Trophoblast cell (in vitro differentiated cells and primary cell): ENCODE data around the gene EEF1A1.
"Not testable (repeated sequence)": the region's sequence is repeated elsewhere in the genome, so short reads cannot be mapped to it uniquely, and the experiment has no call there.

Experiments used
- DNase-seq, 2 donors: peaks; one replicate each; pipeline ENCODE4 v3.0.0-alpha.2; 2016
- H2AFZ ChIP-seq: 2 replicates; pipeline ENCODE4 v1.6.1; 2013; ENCODE audit warnings: low read length, moderate library complexity, mild to moderate bottlenecking; ENCODE audit not compliant: insufficient read depth, poor library complexity
- H2AK5ac ChIP-seq: 2 replicates; pipeline ENCODE4 v1.6.1; 2013; ENCODE audit warnings: mild to moderate bottlenecking, low read length
- H2BK120ac ChIP-seq: 2 replicates; pipeline ENCODE4 v1.6.1; 2013; ENCODE audit warnings: low read length, mild to moderate bottlenecking, moderate library complexity; ENCODE audit not compliant: insufficient read depth, poor library complexity
- H2BK12ac ChIP-seq: 2 replicates; pipeline ENCODE4 v1.6.1; 2013; ENCODE audit warnings: mild to moderate bottlenecking, low read length, moderate library complexity
- H2BK5ac ChIP-seq: 2 replicates; pipeline ENCODE4 v1.6.1; 2013; ENCODE audit warnings: low read length, low read depth, moderate library complexity, mild to moderate bottlenecking; ENCODE audit not compliant: poor library complexity
- H3K14ac ChIP-seq: 2 replicates; pipeline ENCODE4 v1.6.1; 2013; ENCODE audit warnings: mild to moderate bottlenecking, low read length
- H3K18ac ChIP-seq: 2 replicates; pipeline ENCODE4 v1.6.1; 2013; ENCODE audit warnings: mild to moderate bottlenecking, low read length
- H3K23ac ChIP-seq: 2 replicates; pipeline ENCODE4 v1.6.1; 2013; ENCODE audit warnings: low read length
- H3K27ac ChIP-seq: 2 replicates; pipeline ENCODE4 v1.5.1; 2013; ENCODE audit warnings: low read depth, mild to moderate bottlenecking, inconsistent platforms, low read length, moderate library complexity
- H3K27me3 ChIP-seq: 2 replicates; pipeline ENCODE4 v1.6.1; 2013; ENCODE audit warnings: inconsistent platforms, mild to moderate bottlenecking, low read length, moderate library complexity; ENCODE audit not compliant: insufficient read depth
- H3K36me3 ChIP-seq, 2 experiments: 1 replicate in 1 of 2; 2 replicates in 1 of 2; pipeline ENCODE4 v1.6.1; 2013; ENCODE audit warnings: low read length in 2 of 2, mild to moderate bottlenecking in 2 of 2, moderate library complexity in 1 of 2; ENCODE audit not compliant: insufficient read depth in 2 of 2, control insufficient read depth in 1 of 2
- H3K4ac ChIP-seq: 2 replicates; pipeline ENCODE4 v1.6.1; 2013; ENCODE audit warnings: low read depth, mild to moderate bottlenecking, low read length, moderate library complexity
- H3K4me1 ChIP-seq, 2 experiments: 1 replicate in 1 of 2; 2 replicates in 1 of 2; pipeline ENCODE4 v1.6.1; 2013; ENCODE audit warnings: low read length in 2 of 2, mild to moderate bottlenecking in 2 of 2, moderate library complexity in 1 of 2; ENCODE audit not compliant: insufficient read depth in 2 of 2, control insufficient read depth in 1 of 2
- H3K4me2 ChIP-seq: 2 replicates; pipeline ENCODE4 v1.6.1; 2013; ENCODE audit warnings: inconsistent platforms, mild to moderate bottlenecking, low read length, moderate library complexity
- H3K4me3 ChIP-seq: 2 replicates; pipeline ENCODE4 v1.5.1; 2013; ENCODE audit warnings: mild to moderate bottlenecking, low read depth, low read length, inconsistent platforms
- H3K79me1 ChIP-seq: one replicate; pipeline ENCODE4 v1.6.1; 2013; ENCODE audit warnings: low read length
- H3K79me2 ChIP-seq: 2 replicates; pipeline ENCODE4 v1.6.1; 2013; ENCODE audit warnings: low read length, mild to moderate bottlenecking; ENCODE audit not compliant: control insufficient read depth, insufficient read depth, poor library complexity
- H3K9ac ChIP-seq: 2 replicates; pipeline ENCODE4 v1.6.1; 2013; ENCODE audit warnings: mild to moderate bottlenecking, low read length
- H3K9me3 ChIP-seq: 2 replicates; pipeline ENCODE4 v1.6.1; 2013; ENCODE audit warnings: low read depth, mild to moderate bottlenecking, control low read depth, inconsistent platforms, low read length; ENCODE audit not compliant: insufficient read depth
- H4K12ac ChIP-seq: 2 replicates; pipeline ENCODE4 v1.6.1; 2013; ENCODE audit warnings: low read depth, mild to moderate bottlenecking, low read length, moderate library complexity
- H4K8ac ChIP-seq: 2 replicates; pipeline ENCODE4 v1.6.1; 2013; ENCODE audit warnings: low read depth, mild to moderate bottlenecking, low read length, moderate library complexity
- H4K91ac ChIP-seq: one replicate; pipeline ENCODE4 v1.6.1; 2013; ENCODE audit warnings: low read depth, mild to moderate bottlenecking, low read length, moderate library complexity
- WGBS: extraction: QIAGEN DNeasy Blood & Tissue Kit; methylation state at CpG from one replicate; pipeline ENCODE4 v1.1.7; 2013; ENCODE audit warnings: missing lambda C conversion rate; ENCODE audit not compliant: insufficient read length, insufficient coverage; ENCODE audit errors: extremely low coverage; 5-methylcytosine and 5-hydroxymethylcytosine counted together

EEF1A1 gene

GRCh38 chr6:73518982-73519881 lies 1.6 kb downstream of the EEF1A1 start:
- not testable (repeated sequence) for H4K12ac ChIP-seq, H3K23ac ChIP-seq, H3K18ac ChIP-seq, H3K4me1 ChIP-seq, H2BK120ac ChIP-seq, H2BK12ac ChIP-seq, H2AFZ ChIP-seq, H4K91ac ChIP-seq, H2AK5ac ChIP-seq, H3K9me3 ChIP-seq, H3K14ac ChIP-seq, H3K27me3 ChIP-seq, H4K8ac ChIP-seq, H2BK5ac ChIP-seq
- DNase-seq, result peak in 1 of 2 donors; percentile 35
- H3K79me2 ChIP-seq, result peaks cover 14% of the 10 kb centered on the region
- H3K4me2 ChIP-seq, result peak overlapping the region; percentile 60
- peak overlapping the region; percentile 86 for H3K9ac ChIP-seq
- H3K4me3 ChIP-seq, result peak overlapping the region; percentile 52
- peaks cover 14% of the 10 kb centered on the region for H3K79me1 ChIP-seq
- peak overlapping the region; percentile 47 for H3K4ac ChIP-seq
- peaks cover 19 to 36% of the 10 kb centered on the region in 2 experiments for H3K36me3 ChIP-seq
- no CpG with 5 or more reads among the region's 8 CpGs for WGBS
- peak overlapping the region; percentile 31 for H3K27ac ChIP-seq

- H4K91ac ChIP-seq, H2AK5ac ChIP-seq, H3K27me3 ChIP-seq, H3K4ac ChIP-seq, H2BK120ac ChIP-seq, H4K12ac ChIP-seq, H2BK5ac ChIP-seq, H3K23ac ChIP-seq, H3K27ac ChIP-seq, H3K9me3 ChIP-seq, H3K14ac ChIP-seq, DNase-seq, H2BK12ac ChIP-seq, H3K4me1 ChIP-seq, H4K8ac ChIP-seq, H2AFZ ChIP-seq, H3K18ac ChIP-seq: not testable (repeated sequence)
- Histone ChIP-seq H3K79me1 (peaks cover 14% of the 10 kb centered on the region), H3K36me3 (peaks cover 19 to 36% of the 10 kb centered on the region in 2 experiments), H3K9ac (peak overlapping the region; percentile 51), H3K79me2 (peaks cover 14% of the 10 kb centered on the region), H3K4me2 (peak overlapping the region; percentile 50), H3K4me3 (peak overlapping the region; percentile 57)
- no CpG with 5 or more reads among the region's 19 CpGs for WGBS
Measured at GRCh38 chr6:73518100-73518981, 2.5 kb downstream of the EEF1A1 start.

- Histone ChIP-seq H3K18ac (no peak overlapping the region), H3K14ac (no peak overlapping the region), H3K23ac (no peak overlapping the region), H3K79me2 (peaks cover 14% of the 10 kb centered on the region), H4K8ac (no peak overlapping the region), H3K27me3 (no peaks in the 10 kb centered on the region), H3K79me1 (peaks cover 14% of the 10 kb centered on the region), H2AK5ac (no peak overlapping the region), H4K12ac (no peak overlapping the region), H3K4me3 (no peak overlapping the region), H3K4me2 (peak overlapping the region; percentile 23), H2AFZ (no peak overlapping the region), H3K4me1 (no peaks in the 10 kb centered on the region), H3K27ac (peak overlapping the region; percentile 33), H2BK12ac (no peak overlapping the region), H3K36me3 (peaks cover 19 to 36% of the 10 kb centered on the region in 2 experiments), H2BK120ac (no peak overlapping the region), H3K4ac (no peak overlapping the region), H3K9me3 (no peaks in the 10 kb centered on the region), H2BK5ac (no peak overlapping the region), H3K9ac (no peak overlapping the region), H4K91ac (no peak overlapping the region)
- no CpG with 5 or more reads among the region's 4 CpGs for WGBS
- peak in 1 of 2 donors; percentile 55 for DNase-seq
Measured at GRCh38 chr6:73516514-73517489, 4.0 kb downstream of the EEF1A1 start.
